ENCODE results near the gene KDM4C.

The KDM4C gene

DNA sequence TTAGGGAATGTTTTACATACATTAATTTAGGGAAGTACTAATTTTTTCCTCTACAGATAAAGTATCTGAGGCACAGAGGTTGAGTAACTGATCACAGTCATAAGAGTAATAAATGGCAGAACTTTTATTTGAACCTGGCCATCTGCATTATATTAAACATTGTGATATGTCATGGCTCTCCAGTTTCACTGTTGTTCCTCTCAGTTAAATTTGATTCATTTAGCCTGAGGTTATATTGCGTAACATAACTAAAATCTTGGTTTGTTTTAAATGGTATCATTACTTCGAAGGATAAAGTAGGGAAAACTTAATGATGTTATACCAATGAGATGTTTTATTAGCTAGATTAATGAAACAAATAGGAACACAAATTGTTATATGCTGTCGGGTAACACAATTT is 284.4 kb downstream of the KDM4C start:
- DNase-seq (ENCODE audit: low spot score), result no peak

DNA sequence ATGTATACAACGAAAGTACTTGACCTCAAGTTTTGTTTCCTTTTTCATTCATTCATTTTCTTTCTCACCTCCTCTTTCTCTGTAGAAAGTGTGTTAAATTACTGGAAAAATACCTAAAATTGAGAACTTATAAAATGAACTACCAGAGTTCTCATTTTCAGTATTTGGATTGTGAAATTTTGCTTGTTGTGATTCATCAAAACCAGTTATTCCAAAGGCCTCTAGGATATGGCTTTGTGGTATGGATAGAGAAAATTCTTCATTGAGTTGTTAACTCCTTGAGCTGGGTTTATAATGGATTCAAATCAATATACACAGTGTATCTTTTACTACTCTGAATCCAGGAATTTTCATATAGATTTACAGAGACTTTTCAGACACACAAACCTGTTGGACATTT is 287.6 kb downstream of the KDM4C start:
- no peak for DNase-seq (ENCODE audit: low spot score)

DNA sequence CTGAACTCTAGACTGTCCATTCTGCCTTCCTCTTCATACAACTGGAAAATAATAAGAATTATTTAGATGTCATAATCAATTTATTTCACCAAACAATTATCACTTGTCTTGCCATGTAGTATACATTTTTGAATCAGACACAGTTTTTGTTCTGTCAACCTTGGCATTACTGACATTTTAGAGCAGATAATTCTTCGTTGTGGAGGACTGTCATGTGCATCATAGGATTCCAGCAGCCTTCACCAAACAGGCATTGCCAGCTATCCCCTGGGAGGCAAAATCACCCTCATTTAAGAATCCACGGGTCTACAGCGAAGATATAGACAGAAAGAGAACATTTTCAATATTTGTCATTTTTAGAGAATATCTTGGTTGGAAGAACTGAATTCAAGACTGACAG is 293.9 kb downstream of the KDM4C start:
- DNase-seq (ENCODE audit: low spot score), result no peak

DNA sequence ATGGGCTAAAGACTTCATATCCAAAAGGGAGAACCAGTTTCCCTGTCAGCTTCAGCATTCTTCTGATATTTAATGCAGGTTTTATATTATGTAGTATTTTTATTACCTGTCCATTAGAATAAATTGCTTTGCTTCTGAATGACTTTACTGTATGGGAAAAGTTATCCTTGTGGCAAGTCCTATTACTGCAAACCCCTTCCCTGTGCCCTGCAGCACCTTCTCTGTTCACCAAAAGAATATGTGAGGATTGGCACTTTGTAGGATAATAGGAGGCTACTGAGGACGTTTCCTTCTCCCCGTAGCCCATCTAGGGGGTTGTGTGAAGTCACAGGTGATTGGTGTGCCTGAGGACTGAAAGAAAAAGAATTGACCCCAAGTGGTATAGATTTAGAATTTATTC is 296.1 kb downstream of the KDM4C start:
- DNase-seq (ENCODE audit: low spot score), result no peak

DNA sequence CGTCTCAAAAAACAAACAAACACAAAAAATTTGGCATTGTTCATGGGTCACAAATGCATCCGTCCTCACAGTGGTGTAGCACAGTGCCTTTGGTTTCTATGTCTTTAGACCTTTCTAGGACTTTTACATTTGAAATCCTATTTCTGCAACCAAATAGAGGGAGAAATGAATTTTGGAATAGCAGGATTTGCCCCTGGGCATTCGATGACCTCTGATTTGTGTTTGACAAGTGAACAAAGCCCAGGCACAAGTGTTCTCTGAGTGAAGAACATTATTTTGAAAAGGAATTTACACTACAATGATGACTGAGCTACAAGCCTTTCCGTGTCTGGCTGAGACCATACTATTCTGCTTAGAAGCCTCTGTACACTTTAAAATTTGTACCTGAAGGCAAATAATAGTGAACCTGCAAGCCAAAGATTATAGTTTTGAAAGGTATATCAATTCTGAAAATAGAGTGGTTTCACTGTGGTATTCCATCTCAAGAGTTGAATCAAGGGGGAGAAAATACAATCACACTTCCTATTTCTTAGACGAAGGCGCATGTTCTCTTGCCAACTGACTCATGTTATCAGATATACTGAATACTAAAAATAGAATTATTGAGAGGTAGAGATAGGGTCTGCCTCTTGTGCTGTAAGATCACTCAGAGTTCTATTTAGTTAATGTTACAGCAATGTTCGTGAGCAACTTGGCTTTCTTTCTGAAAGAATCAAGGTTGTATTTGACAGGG is 297.6 kb downstream of the KDM4C start:
- no peak for DNase-seq (ENCODE audit: low spot score)

DNA sequence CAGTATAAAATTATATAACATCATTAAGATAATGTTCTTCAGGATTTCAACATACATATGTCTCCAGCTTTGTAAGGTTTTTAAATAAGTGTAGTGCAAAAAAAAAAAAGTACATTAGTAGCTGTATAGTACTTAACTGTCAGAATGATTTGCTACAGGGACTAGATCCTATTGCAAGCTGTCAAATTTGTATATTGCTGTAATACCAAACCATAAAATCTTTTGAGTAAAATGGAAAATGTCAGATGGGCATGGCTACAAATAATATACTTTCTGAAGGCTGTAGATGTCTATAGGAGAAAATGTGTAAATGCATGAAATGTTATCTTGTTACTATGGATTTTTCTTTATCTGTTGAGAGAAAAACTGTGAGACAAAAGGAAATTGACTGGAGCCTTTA is 298.5 kb downstream of the KDM4C start:
- DNase-seq (ENCODE audit: low spot score), result no peak

DNA sequence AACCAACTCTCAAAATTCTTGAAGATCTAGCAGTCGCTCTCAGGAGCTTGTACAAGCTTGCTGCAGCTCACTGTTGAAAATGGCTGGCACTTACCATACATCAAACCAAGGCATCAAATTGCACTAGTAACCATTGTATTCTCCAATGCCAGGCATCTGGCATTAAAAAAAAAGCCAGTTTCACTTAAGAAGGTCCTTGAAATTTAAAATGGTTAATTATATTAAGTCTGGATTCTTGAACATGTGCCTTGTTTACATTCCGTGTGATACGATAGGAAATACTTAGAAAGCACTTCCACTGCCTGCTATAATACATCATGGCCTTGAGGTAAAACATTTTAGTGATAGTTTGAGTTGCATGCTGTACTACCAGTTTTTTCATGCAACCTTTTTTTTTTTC is 300.7 kb downstream of the KDM4C start:
- DNase-seq (ENCODE audit: low spot score), result no peak

DNA sequence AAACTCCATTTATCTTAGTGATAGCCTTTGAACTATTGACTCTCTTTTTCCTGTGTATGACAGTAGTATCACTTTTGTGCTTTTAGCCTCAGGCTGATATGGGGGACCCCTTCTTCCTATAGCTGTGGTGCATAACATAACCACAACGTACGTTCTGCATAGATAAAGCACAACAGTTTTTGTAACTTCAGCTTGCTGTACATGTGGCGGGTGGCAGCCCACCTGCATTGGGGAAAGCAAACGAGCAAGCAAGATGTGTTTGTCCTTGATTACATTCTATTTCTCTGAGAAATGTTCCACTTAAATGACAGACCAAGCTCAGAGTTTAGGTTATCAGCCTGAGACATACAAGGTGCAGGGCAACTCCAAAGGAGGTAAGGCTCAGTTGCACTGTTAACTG is 309.4 kb downstream of the KDM4C start:
- DNase-seq (ENCODE audit: low spot score), result no peak

DNA sequence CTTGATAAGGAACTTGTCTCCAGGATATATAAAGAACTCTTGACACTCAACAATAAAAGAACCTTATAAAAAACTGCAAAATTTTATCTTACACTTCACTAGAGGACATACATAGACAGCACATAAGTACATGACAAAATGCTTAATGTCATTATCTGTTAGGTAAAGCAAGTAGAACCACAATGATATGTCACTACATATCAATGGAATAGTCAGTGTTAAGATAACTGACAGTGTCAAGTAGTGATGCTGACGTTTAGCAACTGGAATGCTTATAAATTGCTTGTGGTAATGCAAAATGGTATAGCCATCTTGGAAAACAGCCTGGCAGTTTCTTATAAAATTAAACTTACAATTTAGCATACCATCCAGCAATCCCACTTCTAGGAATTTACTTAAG is 314.1 kb downstream of the KDM4C start:
- DNase-seq (ENCODE audit: low spot score), result no peak

DNA sequence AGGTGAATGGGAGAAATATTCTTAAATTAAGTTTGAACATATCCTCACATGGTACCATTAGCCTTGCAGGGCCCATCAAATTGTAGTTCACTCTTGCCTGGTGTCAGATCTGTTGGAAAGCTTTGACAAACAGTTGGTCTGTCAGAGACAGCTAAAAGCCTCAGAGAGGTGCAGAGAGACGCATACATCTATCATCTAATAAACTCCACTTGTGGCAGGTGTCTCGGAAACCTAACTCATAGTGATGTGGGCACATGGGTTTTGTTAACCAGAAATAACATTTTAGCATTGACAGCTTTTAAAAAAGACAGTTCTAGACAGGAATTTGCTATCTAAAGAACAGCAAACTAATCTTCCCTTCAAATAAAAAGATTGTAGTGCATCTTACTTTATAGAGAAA is 315.9 kb downstream of the KDM4C start:
- no peak for DNase-seq (ENCODE audit: low spot score)

DNA sequence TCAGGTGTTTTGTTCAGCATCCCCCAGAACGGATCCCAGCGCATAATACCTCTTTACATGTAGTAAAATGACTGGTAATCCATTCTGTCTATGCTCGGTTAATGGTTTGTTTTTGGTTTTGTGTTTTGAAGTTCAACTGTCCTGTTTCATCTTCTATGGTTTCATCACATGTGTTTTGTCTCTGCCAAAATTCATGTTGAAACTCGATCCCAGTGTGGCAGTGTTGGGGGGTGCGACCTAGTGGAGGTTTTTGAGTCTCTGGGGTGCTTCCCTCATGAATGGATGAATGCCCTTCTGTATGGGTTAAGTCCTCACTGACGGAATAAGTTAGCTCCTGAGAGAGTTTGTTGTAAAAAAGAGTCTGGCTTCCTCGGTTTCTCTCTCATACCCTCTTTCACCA is 317.4 kb downstream of the KDM4C start:
- no peak for DNase-seq (ENCODE audit: low spot score)

DNA sequence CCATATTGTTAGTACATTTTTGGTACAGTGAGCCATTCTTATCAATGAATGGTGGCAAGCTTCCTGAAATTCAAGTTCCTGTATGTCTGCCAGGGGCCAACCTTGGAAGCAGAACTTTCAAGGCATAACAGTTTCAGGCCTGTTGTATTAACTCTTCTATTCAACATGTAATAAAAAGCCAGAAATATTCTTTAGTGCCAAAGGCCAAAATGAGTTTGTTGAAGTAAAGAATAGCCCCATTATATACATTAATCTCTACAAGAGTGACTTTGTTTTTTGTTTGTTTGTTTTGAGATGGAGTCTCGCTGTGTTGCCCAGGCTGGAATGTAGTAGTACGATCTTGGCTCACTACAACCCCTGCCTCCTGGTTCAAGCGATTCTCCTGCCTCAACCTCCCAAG is 321.3 kb downstream of the KDM4C start:
- DNase-seq (ENCODE audit: low spot score), result no peak

DNA sequence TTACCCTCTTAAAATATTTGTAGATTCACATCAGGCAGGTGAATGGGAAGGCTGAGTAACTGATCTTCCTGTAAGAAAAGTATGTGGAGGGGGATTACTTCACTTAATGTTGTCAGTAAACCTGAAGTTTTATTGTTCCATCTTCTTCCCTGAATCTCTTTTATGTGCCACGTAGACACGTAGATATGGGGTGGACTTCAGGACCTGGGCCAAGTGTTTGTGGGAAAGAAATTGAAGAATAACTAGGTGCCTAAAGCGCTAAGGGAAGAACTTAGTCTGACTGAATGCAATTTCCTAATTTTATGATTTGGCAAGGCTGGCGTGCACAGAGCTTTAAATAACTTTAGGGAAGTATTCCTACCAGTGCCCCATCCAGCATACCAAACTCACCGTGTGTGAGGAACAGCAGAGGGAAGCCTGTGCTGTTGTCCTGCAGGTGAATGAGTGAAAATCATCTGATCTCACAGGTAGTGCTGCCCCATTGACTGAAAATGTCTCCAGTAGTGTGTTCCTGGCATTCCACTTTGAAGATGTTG is 323.4 kb downstream of the KDM4C start:
- DNase-seq (ENCODE audit: low spot score), result no peak

DNA sequence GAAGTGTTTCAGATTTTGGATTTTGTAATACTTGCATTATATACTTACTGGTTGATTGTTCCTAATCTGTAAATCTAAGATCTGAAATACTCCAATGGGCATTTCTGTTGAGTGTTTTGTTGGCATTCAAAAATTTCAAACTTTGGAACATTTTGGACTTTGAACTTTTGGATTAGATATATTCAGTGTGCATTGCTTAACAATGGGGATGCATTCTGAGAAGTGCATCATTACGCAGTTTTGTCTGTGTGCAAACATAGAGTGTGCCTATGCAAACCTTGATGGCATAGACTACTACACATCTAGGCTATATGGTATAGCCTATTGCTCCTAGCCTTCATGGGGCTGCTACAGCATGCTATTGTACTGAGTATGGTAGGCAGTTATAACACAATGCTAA is 325.4 kb downstream of the KDM4C start:
- DNase-seq (ENCODE audit: low spot score), result no peak

DNA sequence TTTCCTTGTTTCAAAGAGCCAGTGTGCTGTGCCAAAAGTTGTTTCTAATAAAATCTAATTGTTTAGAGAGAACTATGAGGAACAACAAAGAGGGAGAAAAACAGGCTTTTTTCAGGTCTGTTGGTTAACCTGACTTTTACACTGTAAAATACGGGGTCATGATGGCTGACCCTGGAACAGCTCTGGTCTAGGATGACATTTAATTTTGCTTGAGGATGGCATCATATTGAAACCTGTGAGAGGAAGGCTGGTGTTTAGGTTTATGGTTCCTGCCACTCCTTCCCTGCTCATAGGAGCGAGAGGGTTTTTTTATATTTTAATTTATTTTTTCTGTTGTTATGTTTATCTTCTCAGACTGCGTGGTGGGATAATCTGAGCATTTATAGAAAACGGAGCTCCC is 327.6 kb downstream of the KDM4C start:
- DNase-seq (ENCODE audit: low spot score), result no peak

DNA sequence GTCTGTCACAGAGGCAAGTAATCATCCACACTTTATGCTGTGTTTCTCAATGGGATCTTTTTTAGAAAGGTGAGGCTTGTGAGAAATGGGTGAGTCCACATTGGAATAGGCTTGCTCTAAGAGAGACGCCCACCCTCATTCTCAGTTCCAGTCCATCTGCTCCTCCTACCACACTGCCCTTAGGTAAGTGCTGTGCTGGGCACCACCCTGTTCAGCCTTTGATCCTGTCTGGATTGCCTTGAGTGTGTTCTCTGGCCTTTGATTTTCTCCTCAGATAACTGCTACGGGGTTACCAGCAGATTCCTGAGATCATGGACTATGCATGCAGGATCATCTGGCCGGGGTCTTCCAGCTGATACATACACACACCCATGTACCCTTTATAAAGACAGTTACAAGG is 328.6 kb downstream of the KDM4C start:
- DNase-seq (ENCODE audit: low spot score), result no peak

DNA sequence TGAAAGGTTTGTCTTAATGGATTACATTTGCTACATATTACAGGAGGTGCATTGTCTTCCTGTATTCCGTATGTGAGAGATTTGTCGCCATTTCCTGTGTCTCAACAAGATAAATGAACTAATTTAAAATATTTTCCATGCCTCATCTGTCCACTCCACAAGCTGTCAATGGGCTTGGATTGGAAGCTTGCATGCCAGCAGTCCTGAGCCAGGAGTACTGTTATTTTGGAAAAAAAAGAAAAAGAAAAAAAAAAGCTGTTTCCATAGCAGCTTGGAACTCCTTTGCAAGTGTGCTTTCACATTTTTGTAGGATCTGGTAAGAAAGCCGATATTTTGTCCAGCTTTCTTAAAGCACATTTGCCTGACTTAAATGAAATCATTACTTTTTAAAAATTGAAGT is 330.8 kb downstream of the KDM4C start:
- DNase-seq (ENCODE audit: low spot score), result no peak

DNA sequence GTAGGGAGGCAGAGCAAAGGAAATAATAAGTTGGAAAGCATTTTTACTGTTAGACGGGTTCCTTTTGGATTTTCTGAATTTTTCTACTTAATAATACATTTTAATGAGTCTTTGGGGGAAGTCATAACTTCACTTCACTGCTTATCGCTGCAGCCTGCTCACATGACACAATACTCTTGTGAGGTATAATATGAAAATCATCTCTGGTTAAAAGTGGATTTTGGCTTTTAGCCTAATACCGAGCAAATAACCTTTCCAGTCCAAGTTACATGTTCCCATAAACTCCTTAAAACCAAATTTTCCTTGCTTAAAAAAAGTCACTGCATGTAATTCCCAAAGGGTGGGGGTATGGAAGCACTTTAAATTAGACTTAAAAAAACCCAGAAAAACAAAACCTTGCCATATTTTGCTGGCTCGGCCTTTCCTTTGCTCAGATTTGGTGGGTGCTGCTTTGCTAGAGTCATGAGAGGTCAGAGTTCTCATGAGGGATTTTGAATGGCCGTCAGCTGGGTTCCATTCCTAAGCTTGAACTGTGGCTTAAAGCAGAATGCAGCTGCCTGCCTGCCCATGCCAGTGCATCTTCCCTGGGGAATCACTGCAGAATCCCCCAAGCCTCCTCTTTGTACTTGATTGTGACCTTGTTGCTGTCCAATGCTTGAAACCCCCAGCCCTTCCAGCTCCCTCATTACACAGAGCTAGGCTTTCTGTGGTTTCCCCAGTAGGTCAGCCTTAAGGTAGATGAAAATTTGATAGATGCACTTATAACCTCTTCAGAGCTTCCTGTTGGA is 331.8 kb downstream of the KDM4C start:
- DNase-seq (ENCODE audit: low spot score), result no peak

DNA sequence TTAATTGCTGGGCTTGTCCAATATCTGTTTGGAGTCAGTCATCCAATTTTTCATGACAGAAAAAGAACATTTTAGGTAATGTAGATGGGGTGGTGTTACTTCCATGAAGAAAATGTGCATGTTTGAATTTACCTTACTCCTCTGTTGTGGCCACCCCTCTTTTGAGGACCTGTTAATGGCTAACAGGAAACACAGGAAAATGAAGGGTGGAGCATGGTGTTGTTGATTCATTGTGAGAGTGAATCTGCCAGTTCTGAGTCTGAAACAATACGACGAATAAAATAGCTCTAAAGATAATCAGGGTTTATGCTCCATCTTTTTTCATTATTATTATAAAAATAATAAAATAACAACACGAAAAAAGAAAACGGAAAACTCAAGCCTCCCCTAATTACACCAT is 335.3 kb downstream of the KDM4C start:
- no peak for DNase-seq (ENCODE audit: low spot score)

DNA sequence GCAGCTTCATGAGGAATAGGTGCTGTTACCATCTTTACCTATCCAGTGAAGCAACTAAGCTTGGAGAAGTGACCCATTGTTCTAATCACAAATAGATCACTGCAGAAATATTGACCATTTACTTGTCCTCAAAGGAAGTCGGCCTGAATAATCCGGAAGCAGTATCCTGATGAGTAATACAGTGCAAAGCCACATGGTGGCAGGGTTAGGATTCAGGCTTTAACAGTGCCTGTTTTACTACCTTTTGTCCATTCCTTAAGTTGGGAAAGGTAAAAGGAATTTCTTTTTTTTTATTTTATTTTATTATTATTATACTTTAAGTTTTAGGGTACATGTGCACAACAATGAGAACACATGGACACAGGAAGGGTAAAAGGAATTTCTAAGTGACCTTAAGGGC is 336.3 kb downstream of the KDM4C start:
- no peak for DNase-seq (ENCODE audit: low spot score)

DNA sequence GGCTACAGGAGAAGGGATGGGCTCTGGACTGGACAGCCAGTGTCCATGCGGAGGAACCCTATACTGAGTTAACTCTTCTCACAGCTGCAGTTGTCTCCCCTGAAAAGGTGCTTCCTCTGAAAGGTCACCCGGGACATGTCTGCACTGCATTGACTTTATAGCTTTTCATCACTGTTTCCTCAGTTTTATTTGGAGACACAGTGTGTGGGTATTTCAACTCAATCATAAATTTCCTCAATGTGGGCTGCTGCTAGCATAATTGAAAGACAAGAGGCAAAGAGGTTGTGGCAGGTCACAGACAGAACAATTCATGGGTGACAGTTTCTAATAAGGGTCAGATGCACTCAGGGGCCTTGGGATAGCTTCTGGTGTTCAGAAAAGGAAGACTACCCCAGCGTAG is 336.8 kb downstream of the KDM4C start:
- DNase-seq (ENCODE audit: low spot score), result no peak

DNA sequence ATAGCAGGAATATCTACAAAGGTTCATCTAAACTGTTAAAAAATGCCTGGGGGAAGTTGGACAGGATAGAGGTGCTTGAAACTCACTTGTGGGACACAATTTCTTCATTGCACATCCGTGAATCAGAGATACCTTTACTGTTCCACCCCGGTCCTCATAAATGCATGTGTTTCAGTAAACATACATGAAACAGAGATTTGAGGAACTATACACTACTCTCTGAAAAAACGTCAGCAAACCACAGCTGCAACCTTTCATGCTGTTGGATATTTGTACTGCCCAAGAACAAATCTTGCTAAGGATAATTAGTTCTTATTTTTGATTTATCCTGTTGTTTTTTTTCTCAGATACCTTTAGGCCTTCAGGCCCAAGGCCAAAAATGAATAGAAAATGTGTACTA is 337.3 kb downstream of the KDM4C start:
- DNase-seq (ENCODE audit: low spot score), result no peak

DNA sequence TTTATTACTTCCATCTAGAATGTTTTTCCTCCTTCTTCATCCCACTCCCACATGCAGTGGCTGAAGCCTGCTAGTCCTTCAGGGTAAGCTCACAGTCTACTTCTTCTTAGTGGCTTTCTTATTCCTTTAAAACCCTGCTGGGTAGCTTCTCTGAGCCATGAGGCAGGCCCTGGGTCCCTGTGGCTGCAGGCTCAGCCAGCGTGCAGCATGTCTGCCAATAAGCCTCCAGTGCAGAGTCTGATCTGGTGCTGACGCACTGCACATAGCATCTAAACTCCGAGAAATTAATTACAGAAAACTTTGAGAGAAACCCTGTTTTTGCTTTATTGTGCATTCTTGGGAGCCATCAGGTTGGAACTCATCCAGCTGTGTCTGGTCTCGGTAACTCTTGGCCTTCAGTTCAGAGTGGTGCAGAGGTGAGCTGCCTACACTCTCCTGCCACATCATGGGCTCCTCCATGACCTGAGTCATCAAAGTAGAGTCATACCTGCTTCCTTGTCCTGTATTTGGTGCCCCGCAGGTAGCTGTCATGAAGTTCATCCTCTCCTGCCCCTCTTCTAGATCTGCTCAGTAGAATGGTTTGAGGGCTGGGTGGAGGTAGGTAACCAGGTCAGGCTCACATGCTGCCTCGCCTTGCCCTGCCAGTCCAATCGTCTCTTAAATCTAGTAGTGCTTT is 339.4 kb downstream of the KDM4C start:
- no peak for DNase-seq (ENCODE audit: low spot score)
